ENCODE data around the gene CCR7.

The CCR7 gene

DNA sequence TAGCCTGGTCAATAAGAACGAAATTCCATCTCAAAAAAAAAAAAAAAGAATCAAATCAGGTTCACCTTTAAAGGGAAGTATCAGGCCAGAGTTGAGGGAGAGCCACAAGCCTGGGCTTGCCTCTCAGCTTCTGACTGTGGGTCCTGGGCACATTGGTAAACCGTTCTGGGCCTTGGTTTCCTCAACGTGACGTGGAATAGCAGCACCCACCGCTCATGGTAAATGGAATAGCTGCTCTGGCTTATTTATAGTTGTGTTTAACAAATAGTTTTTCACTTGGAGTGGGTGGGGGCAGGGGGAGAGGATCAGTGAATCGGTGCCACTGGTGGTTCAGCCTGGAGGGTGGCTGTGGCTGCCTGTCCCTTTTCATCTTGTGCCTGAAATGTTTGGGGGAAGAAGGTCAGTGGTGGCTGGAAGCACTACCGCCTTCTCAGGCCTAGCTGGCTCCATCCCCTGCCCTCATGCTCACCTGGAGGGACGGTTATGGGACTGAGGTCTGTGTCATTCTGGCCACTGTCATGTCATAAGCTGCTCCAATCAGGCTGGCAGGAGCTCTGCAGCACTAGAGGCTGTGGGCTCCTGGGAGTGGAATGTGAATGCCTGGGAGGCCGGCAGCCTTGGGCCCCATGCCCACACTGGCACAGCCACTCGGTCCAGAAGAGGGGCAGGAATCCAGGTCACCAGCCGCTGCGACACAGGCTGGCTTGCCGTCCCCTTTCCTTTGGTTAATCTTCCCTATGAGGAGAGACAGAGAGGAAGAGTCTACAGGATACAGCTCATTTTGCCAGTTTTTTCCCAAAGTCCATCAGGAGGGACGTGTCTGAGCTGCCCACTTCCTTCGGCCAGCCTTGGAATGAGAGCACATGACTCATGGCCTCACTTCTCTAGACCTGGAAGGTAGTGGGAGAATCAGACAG lies 27.0 kb downstream of the CCR7 start:
- peak in 30 of 56 donors; percentile 5 to 66 (median 23) for DNase-seq

- no peak for DNase-seq
Measured at GRCh38 chr17:40536295-40537171, 28.7 kb downstream of the CCR7 start.

- no peak for DNase-seq
Measured at GRCh38 chr17:40535924-40536294, 29.4 kb downstream of the CCR7 start.

- DNase-seq: no peak
Measured at GRCh38 chr17:40535438-40535837, 29.8 kb downstream of the CCR7 start.

DNA sequence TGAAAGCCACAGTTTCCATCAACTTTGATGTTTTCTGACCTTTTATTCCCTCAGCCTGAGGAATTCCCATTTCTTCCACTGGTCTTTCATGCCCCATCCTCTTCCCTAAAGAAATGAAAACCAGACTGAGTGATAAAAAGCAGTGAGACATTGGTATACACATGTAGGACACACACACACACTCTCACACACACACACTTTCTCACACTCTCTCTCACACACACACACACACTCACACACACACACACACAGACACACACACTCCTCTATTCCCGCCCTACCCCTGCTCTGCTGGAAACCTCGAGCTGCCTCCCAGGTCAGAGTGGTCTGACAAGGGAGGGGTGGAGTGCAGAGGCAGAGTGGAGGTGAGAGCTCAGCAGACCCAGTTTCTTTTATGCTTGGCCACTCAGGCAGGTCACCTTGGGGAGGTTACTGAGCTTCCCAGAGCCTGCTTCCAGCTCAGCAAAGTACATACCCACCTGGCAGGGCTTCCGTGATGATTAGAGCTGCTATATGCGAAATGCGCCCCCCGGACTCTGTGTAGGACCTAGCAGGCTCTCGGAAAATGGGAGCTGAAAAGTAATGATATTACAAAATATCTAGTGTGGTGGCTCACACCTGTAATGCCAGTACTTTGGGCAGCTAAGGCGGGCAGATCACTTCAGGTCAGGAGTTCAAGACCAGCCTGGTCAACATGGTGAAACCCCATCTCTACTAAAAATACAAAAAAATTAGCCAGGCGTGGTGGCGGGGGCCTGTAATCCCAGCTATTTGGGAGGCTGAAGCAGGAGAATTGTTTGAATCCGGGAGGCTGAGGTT lies 30.7 kb downstream of the CCR7 start:
- DNase-seq: no peak

DNA sequence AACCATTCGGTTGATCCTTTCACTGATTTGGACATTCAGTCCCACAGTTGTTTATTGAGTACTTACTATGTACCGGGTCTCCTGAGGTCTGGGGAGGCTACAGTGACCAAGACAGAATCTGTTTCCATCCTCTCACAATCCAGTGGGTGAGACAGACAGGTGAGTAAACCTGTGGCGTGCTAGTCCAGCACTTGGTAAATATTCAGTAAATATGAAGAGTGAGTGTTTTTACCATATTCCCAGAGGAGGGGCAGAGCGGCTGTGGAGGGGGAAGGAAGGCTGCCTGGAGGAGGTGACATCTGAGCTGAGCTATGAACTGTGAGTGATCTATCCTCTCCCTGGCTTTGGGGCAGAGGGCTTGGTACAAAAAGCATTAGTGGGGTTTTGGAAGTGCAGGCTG lies 31.4 kb downstream of the CCR7 start:
- DNase-seq: no peak

- DNase-seq: no peak
Measured at GRCh38 chr17:40532520-40533253, 32.6 kb downstream of the CCR7 start.

- no peak for DNase-seq
Measured at GRCh38 chr17:40531051-40531991, 34.0 kb downstream of the CCR7 start.

DNA sequence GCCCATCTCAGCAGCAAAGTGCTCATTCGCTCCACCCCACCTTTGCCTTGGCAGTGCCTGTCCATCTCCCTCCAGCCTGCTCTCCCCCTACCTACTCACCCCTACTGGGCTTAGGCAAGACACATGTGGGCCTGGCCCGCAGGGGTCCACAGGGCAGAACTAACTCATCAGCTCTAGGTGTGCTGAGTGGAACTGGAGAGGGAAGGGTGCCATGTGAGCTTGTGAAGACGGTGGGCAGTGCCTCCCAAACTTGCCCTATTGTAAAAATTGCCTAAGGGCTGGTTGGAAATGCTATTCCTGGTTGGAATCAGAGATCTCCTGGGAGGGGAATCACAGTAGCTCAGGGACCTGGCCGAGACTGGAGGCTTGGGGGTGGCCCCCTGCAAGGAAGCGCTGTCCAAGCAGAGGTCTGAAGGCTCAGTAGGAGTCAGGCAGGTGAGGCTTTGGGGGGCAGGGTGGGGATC lies 34.7 kb downstream of the CCR7 start:
- no peak for DNase-seq

DNA sequence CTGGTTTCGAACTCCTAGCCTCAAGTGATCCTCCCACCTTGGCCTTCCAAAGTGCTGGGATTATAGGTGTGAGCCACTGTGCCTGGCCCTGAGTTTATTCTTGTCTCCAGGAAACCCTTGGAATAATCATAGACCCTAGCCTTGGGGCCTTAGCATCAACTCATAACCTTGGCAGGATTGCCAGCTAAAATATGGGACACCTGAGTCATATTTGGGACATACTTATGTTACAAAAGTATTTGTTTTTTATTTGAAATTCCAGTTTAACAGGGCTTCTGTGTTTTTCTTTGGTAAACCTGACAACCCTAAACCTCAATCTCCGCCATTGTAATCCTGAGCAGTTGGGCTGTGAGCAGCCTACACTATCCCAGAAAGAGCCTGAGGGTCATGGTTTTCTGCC lies 35.3 kb downstream of the CCR7 start:
- DNase-seq: no peak

- DNase-seq: no peak
Measured at GRCh38 chr17:40528692-40529417, 36.4 kb downstream of the CCR7 start.

DNA sequence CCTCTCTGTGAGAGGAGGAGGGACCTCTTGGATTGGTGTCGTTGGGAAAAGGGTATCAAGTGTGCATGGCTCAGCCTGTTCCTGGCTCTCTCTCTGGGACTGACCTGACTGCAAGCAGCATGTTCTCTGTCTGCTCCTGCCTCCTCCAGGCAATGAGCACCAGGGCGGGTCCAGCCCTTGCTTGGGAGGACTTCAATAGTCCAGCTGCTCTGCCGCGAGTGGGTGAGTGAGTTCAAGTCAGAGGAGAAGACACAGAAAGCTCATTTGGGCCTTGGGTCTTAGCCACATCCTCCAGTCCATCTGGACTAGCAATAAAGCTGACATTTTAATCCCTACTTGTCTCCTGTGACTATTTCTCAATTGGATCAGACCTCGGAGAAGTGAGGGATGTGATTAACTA lies 38.6 kb downstream of the CCR7 start:
- no peak for DNase-seq

GRCh38 chr17:40525294-40525693 lies 40.0 kb downstream of the CCR7 start:
- DNase-seq: no peak

- no peak for DNase-seq
Measured at GRCh38 chr17:40524243-40524965, 40.9 kb downstream of the CCR7 start.

GRCh38 chr17:40522961-40523310 lies 42.3 kb downstream of the CCR7 start:
- DNase-seq: no peak

DNA sequence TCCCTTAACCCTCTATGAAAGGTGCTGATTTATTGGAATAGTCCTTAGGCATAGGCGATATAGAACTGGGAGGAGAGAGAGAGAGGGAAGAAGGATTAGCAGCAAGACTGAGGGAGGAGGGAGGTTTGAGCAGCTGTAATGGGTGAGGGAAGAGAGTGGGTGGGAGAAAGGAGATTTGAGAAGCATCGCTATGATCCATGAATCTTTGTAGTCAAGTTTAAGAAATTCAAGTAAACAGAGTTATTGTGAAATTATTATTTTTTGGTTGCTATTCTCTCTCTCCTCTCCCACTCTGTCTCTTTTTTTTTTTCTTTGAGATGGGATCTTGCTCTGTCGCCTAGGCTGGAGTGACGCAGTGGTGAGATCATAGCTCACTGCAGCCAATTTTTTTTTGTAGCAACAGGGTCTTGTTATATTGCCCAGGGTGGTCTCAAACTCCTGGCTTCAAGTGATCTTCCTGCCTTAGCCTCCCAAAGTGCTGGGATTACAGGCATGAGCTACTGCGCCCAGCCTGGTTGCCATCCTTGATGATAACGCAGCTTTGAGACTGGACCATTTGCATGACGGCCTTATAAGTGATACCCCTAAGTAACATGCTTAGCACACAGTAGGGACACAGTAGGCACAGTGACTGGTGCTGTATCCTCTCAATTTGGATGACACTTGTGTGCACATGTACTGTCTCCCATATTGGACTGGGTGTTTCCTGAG lies 42.9 kb downstream of the CCR7 start:
- DNase-seq: no peak

- no peak for DNase-seq
Measured at GRCh38 chr17:40520991-40521453, 44.2 kb downstream of the CCR7 start.
